Forelimb muscle (tissue), 1 donor: ENCODE measurements around the gene TMEM109. TPM values are rescaled to one million over a fixed set of nuclear protein-coding genes. Genes with fewer than 3 reads are reported as not detected.

Experiments used
- DNase-seq: peaks from one replicate; pipeline ENCODE4 v3.0.0-alpha.2; 2013; ENCODE audit warnings: low read depth
- polyA plus RNA-seq: library from polyadenylated mRNA; unstranded; fragments of 120-200 nt; gene quantifications from one replicate; pipeline ENCODE4 v1.2.1, GENCODE V29; 2013; ENCODE audit not compliant: insufficient read length

Gene TMEM109, protein sequence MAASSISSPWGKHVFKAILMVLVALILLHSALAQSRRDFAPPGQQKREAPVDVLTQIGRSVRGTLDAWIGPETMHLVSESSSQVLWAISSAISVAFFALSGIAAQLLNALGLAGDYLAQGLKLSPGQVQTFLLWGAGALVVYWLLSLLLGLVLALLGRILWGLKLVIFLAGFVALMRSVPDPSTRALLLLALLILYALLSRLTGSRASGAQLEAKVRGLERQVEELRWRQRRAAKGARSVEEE
- 99.9 TPM for polyA plus RNA-seq

DNA sequence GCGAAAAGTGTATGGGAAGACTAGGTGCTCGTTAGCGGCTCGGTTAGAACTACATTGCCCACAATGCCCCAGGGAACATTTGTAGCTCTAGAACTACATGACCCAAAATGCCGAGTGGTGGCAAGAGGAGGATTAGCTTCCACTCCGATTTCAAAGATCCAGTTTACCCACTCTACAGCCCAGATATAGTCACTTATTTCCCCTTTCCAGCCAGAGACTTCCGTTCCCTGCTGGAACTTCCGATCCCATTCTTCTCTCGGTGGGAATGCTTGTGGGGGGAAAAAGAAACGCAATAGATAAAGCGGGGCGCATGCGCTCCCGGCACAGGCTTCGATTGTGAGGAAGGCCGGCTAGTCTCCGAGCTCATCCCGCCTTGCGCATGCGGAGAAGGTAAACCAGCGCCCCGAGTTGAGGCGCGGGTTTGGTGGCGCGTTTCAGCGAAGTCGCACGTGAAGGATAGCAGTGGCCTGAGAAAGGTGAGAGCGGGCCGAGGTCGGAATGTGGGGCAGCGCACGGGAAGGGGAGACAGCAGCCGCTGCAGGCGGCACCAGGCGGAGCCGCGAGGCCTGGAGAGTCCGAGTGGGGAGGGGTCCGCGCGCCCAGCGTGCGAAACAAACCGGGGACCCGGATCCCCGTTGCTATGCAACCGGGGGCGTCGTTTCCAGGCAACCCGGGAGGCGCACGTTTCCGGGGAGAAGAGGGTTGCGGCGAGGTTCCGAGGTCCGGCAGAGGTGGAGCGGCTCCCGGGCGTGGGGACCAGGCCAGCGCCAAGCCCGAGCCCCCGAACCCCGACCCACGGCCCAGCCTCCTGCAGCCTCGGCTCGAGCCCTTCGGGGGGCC lies at the start of gene TMEM109:
TSS of gene TMEM109 (plus strand) at position 366 of the 840 bp plus-strand sequence. CDS start 5,536 bp downstream, outside the sequence.
- DNase-seq, result peak; percentile 90

GRCh38 chr11:60864856-60865513 lies 49.0 kb upstream of the TMEM109 start:
- DNase-seq, result no peak

- DNase-seq, result no peak
These were observed 46.8 kb upstream of the TMEM109 start, which contains the start of gene ZP1 for GRCh38 chr11:60866911-60867870. TSS of gene ZP1 (plus strand) at chr11:60867542. CDS start at chr11:60867562, 20 bp downstream.

- no peak for DNase-seq
These were observed 45.9 kb upstream of the TMEM109 start for GRCh38 chr11:60867871-60868681.

GRCh38 chr11:60868682-60869450 lies 45.1 kb upstream of the TMEM109 start:
- DNase-seq, result no peak

DNA sequence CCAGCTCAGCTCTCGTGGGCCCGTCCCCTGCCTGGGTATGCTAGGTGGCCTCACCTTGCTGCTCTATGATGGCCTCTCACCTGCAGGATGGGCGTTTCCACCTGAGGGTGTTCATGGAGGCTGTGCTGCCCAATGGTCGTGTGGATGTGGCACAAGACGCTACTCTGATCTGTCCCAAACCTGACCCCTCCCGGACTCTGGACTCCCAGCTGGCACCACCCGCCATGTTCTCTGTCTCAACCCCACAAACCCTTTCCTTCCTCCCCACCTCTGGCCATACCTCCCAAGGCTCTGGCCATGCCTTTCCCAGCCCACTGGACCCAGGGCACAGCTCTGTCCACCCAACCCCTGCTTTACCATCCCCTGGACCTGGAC lies 44.5 kb upstream of the TMEM109 start:
- no peak for DNase-seq

DNA sequence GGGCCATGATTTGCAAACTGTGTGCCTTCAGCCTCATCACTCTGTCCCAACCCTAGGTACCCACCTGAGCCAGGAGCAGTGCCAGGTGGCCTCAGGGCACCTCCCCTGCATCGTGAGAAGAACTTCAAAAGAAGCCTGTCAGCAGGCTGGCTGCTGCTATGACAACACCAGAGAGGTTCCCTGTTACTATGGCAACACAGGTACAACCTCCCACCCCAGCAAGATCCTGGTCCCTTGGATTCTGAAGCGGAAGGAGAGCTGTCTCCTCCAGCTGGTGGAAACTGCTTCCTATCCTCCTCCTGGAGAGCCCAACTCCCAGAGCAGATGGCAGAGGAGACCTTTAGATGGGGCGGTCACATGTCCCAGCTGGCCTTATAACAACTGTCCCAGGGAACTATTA lies 43.7 kb upstream of the TMEM109 start:
- no peak for DNase-seq

- no peak for DNase-seq
These were observed 43.1 kb upstream of the TMEM109 start for GRCh38 chr11:60870733-60871377.

- no peak for DNase-seq
These were observed 42.4 kb upstream of the TMEM109 start for GRCh38 chr11:60871378-60872061.

DNA sequence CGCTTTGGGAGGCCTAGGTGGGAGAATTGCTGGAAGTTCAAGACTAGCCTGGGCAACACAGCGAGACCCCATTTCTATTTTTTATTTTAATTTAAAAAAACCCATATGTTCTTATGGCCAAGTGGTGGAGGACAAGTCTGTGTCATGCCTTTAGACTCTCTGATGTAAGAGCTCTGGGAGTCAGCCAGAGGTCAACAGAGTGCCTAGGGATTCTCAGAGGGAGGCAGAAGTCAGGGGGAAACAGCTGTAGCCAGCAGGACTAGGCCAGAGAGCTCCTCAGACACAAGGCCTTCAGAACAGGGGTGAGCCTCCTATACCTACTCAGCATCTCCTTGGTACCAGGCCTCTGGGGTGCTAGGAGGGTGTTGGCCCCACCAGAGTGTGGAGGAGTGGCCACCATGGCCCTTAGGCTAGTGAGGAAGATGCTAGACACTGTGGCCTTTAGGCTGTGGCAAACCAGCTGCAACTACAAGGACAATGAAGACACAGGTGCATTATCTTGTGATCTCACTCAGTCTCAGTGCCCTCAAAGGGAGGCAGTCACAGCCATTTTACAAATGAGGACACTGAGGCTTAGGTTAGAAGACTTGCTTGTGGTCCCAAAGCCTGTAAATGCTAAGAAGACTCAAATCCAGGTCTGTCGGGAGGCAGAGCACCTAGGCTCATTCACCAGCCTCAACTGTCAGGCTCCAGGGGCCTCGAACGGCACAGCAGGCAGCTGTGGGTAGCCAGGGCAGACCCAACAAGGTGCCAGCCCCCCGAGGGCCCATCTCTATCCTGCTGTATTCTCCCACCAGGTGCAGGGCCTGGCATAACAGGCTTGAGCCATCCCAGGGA lies 41.6 kb upstream of the TMEM109 start:
- DNase-seq, result peak; percentile 44

- DNase-seq, result no peak
These were observed 40.9 kb upstream of the TMEM109 start for GRCh38 chr11:60872961-60873524.

DNA sequence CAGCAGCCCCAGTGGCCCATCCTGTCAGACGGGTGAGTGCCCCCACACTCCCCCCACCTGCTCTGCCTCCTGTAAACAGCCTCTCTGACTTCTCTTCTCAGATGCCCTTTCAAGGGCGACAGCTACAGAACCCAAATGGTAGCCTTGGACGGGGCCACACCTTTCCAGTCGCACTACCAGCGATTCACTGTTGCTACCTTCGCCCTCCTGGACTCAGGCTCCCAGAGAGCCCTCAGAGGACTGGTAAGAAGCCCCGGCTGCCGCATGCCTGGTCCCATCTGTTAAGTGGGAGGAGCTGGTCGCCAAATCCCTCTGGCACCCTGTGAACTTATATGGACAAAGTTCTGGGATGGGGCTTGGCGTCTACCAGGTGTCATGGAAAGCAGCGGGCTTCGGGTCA lies 40.4 kb upstream of the TMEM109 start:
- DNase-seq, result no peak

- DNase-seq, result no peak
These were observed 39.3 kb upstream of the TMEM109 start for GRCh38 chr11:60874421-60875365.

GRCh38 chr11:60875366-60876167 lies 38.4 kb upstream of the TMEM109 start:
- no peak for DNase-seq

- DNase-seq, result no peak
These were observed 37.8 kb upstream of the TMEM109 start for GRCh38 chr11:60876168-60876485.
